ENCODE results near the gene ITPKB.
A peak's percentile ranks its signal among the peaks of the same experiment; 100 is the strongest.

ITPKB gene

DNA sequence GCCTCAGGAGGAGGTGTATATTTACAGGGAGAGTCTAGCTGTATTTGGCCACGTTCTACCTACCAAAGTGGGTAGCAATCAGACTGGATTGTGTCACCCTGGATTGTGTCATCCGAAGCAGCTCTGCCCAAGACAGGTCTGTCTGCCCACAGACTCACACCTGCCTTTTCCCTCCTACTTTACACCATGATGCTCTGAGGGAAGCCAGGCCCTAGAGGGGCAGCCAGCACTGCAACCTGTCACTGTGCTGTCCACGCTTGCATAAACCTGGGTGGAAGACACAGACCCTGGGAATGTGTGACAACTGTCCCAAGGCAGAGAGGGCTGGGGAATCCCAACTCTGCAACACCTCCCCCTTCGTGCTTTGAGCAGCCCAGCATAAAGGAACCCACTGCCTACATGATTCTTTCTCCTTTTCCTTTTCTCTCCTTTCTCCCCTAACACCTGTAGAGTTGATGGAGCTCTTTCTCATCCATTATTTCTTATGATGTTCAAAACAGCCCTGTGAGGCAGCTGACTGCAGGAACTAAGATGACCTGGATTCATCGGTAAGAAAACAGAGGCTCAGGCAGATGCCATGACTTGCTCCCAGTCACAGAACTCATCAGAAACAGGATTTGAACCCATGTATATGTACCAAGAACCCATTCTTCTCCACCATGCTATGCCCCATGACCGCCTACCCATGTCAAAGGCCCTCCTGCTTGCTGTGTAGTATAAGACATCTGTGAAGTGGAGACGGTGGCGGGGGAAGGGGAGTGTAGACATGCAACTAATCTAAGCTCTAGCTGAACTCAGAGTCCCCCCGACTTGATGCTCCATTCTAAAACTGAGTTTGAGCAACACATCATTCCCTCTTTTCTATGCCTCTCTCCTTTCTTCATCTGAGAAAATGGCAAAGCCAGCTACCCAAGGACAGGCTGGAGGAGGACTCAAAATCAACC is 55.9 kb downstream of the ITPKB start:
- no peak overlapping the region for H3K4me3 ChIP-seq (ENCODE audit: low read length)
- TF ChIP-seq ZNF274 (IDR thresholded peaks at IDR 0.05; ENCODE audit: low read depth, low read length), result no peak

DNA sequence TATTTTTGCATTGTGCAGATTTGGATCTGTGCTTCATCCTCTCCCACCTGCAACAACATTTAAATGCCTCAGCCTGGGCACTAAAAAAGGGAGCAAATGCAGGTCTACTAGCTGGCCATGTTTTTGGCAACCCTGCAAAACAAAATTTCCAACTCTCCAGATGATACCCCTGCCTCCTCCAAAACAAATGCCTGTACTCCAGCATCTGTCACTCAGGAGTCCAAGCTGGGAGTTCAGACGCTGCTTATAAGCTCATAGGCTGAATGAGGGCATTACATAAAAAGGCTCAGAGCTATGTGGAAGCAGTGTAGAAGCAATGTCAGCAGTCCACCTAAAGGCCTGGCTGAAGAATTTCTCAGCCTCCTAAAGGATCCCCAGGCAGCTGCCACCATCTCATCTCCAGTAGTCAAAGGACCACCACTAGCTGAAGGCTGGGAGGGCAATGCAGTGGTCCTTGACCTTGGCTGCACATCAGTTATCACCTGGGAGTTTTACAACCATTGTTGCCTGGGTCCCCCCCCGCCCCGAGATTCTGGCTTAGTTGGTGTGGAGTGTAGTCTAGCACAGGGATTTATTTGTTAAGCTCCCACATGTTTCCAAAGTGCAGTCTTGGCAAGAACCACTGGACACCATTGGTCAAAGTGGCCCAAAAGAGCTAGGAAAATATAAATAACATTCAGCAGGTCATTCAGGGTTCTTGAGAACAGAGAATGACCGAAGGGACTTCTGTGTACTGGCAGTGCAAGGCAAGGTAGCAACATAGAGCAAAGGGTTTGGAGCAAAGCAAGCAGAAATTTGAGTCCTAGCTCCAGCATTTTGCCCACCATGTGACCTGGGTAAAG is 57.2 kb downstream of the ITPKB start:
- no peak for TF ChIP-seq ZNF274 (IDR thresholded peaks at IDR 0.05; ENCODE audit: low read depth, low read length)

DNA sequence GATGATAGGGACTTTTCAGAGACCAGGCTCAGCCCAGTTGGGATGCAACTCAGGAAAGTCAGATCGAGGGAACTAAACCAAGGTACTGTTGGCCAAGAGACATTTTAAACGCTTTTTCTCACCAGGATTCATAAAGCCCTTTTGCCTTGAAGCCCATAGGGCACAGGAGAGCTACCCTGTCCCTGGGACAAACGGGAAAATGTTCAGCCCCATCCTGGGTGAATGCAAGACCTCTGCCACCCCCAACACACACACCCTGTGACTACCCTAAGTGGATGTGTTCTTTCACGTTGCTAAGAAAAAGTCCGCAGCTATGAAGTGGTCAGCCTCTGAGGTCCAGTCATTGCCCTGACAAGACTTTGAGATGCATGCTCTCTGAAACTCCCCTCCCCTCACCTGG is 58.4 kb downstream of the ITPKB start:
- H3K4me3 ChIP-seq (ENCODE audit: low read length), result no peak overlapping the region

More for the DNA sequence above, 57.2 kb downstream of the ITPKB start:
- H3K4me3 ChIP-seq (ENCODE audit: low read length), result no peak overlapping the region

DNA sequence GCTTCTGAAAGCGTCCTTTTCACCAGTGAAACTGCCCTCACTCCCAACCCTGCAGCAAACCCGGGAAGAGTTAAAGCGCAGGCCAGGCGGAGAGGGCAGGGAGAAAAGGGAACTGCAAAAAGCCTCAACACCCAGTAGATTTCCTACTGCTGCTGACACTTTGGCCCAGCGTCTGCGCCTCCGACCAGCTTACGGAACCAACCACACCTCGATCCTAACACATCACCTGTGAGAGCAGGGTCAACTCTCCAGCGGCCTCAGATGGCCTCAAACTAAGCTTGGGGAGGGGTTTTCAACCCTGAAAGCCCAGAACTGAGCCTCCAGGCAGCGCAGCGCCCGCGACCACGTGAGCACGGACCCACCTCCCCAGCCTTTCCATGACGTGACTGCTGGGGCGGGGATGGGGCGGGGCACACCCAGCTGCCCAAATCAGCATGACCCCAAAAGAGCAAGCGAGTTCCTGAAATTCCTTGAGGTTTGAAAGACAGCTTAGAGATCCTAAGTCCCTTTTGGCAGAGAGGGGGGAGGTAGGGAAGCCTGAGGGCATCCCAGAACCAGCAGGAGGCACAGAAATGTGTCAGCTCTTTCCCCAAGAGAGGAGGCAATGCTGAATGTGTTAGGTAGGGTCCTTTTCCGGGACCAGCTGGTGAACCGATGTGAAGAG is 59.1 kb downstream of the ITPKB start:
- peak overlapping the region; percentile 10; the same call in 1 of the 2 replicates for H3K4me3 ChIP-seq (ENCODE audit: low read length)
- no peak for TF ChIP-seq ZNF274 (IDR thresholded peaks at IDR 0.05; ENCODE audit: low read depth, low read length)

More for the DNA sequence above, 58.4 kb downstream of the ITPKB start:
- no peak for TF ChIP-seq ZNF274 (IDR thresholded peaks at IDR 0.05; ENCODE audit: low read depth, low read length)

- no peak overlapping the region for H3K4me3 ChIP-seq (ENCODE audit: low read length)
- TF ChIP-seq ZNF274 (IDR thresholded peaks at IDR 0.05; ENCODE audit: low read depth, low read length), result no peak
Observed at GRCh38 chr1:226679262-226679661, 59.8 kb downstream of the ITPKB start.

GRCh38 chr1:226678701-226679100 is 60.4 kb downstream of the ITPKB start:
- TF ChIP-seq ZNF274 (IDR thresholded peaks at IDR 0.05; ENCODE audit: low read depth, low read length), result no peak
- no peak overlapping the region for H3K4me3 ChIP-seq (ENCODE audit: low read length)

DNA sequence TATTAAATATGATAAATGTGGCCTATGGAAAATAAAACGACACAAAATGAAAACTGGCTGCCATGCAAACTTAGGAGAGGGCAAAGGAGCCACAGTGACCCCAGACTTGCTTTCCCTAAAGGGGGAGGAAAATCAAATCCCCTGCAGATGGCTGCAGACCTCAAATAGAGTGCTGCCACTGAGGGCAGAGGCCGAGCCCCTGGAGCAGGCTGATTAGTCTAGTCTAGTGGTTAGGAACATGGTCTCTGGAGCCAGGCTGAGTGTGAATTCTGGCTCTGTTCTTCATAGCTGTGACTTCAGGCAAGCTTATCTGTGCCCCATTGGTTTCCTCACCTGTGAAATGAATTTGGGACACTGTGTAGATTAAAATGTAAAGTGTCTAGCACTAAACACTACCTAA is 60.8 kb downstream of the ITPKB start:
- no peak overlapping the region for H3K4me3 ChIP-seq (ENCODE audit: low read length)
- TF ChIP-seq ZNF274 (IDR thresholded peaks at IDR 0.05; ENCODE audit: low read depth, low read length), result no peak

GRCh38 chr1:226677027-226678020 is 61.8 kb downstream of the ITPKB start:
- H3K4me3 ChIP-seq (ENCODE audit: low read length), result peak overlapping the region; percentile 14; the same call in 1 of the 2 replicates
- no peak for TF ChIP-seq ZNF274 (IDR thresholded peaks at IDR 0.05; ENCODE audit: low read depth, low read length)

- no peak for TF ChIP-seq ZNF274 (IDR thresholded peaks at IDR 0.05; ENCODE audit: low read depth, low read length)
- H3K4me3 ChIP-seq (ENCODE audit: low read length), result no peak overlapping the region
Observed at GRCh38 chr1:226676381-226676780, 62.7 kb downstream of the ITPKB start.

DNA sequence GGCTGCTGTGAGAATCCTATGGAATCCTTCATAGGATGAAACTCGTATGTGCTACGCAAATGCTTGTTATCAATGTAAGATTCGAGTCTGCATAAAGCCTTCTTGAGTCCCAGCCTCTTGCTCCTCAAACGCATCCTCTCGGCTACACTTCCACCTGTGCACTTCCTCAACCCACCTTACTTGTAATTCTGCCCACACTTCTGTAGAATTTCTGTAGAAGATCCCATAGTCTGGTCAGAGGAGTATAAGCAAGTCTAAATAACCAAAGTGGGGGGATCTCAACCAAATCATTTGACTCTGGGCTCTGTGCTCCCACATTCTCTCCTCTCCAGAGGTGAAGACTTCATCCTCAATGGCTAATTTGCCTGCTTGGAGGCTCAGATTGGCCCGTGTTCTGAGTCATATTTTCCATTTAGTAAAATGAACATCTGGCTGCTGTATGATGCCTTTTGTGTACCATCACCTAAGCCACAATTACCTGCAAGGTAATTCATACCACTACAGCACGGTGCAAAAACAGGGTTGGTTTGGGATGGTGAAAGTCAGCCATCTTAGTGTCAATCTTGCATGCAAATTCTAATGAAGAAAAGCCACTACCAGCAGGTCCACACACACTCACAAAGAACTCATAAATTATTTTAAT is 63.2 kb downstream of the ITPKB start:
- H3K4me3 ChIP-seq (ENCODE audit: low read length), result no peak overlapping the region; the same call in 1 of the 2 replicates
- TF ChIP-seq ZNF274 (IDR thresholded peaks at IDR 0.05; ENCODE audit: low read depth, low read length), result no peak

DNA sequence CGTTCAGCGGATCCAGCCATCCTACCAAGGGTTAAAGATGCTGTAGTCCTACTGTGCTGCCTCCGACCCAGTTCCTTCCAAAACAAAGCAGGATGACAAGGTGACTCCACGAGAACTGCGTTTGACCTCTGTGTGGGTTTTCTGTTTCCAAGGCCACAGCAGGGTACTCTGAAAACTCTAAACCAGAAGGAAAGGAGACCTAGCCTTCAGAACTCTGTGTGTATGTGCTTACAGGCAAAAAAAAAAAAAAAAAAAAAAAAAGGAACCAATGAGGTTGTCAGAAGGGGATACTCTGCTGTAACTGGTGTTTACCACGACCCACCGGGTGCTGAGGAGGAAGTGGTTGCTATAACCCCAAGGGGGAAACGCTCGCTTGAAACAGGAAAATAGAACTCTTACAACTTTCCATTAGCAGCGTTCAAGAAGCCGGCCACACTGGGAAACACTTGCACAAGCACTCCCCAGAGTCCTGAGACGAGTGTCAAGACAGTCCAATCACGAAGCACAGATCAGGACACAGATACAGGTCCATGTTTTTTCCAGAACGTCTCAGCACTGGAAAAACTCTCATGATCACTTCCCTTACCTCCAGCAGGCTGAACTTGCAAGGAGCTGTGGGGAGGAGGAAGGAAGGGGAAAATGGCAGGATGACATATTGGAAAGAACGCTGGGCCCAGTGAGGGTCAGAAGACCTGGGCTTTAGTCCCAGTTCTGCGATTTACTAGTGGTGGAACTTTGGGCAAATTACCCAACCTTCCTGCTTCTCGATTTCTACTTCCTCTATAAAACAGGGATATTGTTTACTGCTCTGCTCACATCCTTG is 64.0 kb downstream of the ITPKB start:
- no peak for TF ChIP-seq ZNF274 (IDR thresholded peaks at IDR 0.05; ENCODE audit: low read depth, low read length)
- H3K4me3 ChIP-seq (ENCODE audit: low read length), result peak overlapping the region; percentile 16; the same call in 1 of the 2 replicates

DNA sequence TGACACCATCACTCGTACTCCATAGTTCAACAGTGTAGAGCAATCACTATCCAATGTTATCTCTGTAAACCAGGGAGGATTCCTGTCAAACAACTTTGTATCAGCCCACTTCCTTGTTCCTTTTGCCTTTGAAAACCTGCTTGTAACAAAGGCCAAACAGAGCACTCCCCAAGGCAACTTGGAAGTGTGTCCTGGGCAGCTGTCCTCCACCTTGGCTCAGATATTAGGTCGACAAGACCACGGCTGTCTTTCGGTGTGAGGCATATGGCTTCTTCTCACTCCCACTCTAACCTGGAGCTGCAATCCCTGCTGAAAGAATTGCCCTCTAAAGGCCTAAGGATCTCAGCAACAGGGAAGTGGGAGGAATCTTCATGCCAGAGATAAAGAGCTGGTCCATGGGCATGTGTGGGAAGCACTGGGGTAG is 66.7 kb downstream of the ITPKB start:
- no peak for TF ChIP-seq ZNF274 (IDR thresholded peaks at IDR 0.05; ENCODE audit: low read depth, low read length)

More for the DNA sequence above, 66.7 kb downstream of the ITPKB start:
- no peak overlapping the region for H3K4me3 ChIP-seq (ENCODE audit: low read length)
